Pancreas (tissue), 10 donors: Measurements from ENCODE around the gene CDH24. TPM values are rescaled to one million over a fixed set of nuclear protein-coding genes. Genes with fewer than 3 reads are reported as not detected.

Experiments
- ATAC-seq, 4 donors: fragments of 200-7000 bp; cut with Tn5 transposase; one replicate each; pipeline versions ENCODE4 v1.8.0 to v1.9.1; 2020; ENCODE audit warnings: mild to moderate bottlenecking in 4 of 4, moderate library complexity in 4 of 4
- DNase-seq, 6 donors: peaks; one replicate each; pipeline ENCODE4 v3.0.0-alpha.2; 2020
- FAIRE-seq: peaks from 2 replicates; lab custom pipeline; 2012; peaks lifted over from hg19 to GRCh38; lab: Jason Lieb, UNC
- H3K27ac ChIP-seq, 4 donors: fragments of 200-600 bp; sonication (generic); 1 replicate in 3 of 4; 2 replicates in 1 of 4; pipeline versions ENCODE4 v1.5.0 to v1.8.0; 2020
- H3K27me3 ChIP-seq, 4 donors: fragments of 200-600 bp; one replicate each; pipeline ENCODE4 v1.8.0; 2021
- H3K36me3 ChIP-seq, 3 donors: fragments of 200-600 bp; sonication (generic) in 1 of 3; one replicate each; pipeline versions ENCODE4 v1.5.0 to v1.8.0; 2020 to 2021
- H3K4me1 ChIP-seq, 3 donors: fragments of 200-600 bp; one replicate each; pipeline ENCODE4 v1.8.0; 2021
- H3K4me3 ChIP-seq, 4 donors: fragments of 200-600 bp; sonication (generic) in 2 of 4; one replicate each; pipeline versions ENCODE4 v1.5.0 to v1.8.0; 2020 to 2021
- H3K9me3 ChIP-seq, 4 donors: fragments of 200-600 bp; one replicate each; pipeline ENCODE4 v1.8.0; 2021
- CTCF ChIP-seq, 4 donors: fragments of 200-600 bp; sonication (generic) in 3 of 4; IDR thresholded peaks; one replicate each; pipeline versions ENCODE4 v1.5.0 to v1.8.0; 2021; ENCODE audit warnings: antibody characterized with exemption in 4 of 4
- WGBS, 2 donors: extraction: QIAGEN DNeasy Blood & Tissue Kit; methylation state at CpG; one replicate each; pipeline ENCODE4 v1.1.7; 2013; 5-methylcytosine and 5-hydroxymethylcytosine counted together
- intact Hi-C, 3 donors: fragments of 100-400 bp; cut with DNase I; formaldehyde crosslinking; loops; one replicate each; pipeline versions ENCODE4 v1.11.1 to v1.14.2; 2022
- polyA plus RNA-seq, 2 donors: library from polyadenylated mRNA; stranded (reverse); fragments of 200-250 nt; gene quantifications; one replicate each; pipeline ENCODE4 v1.2.3, GENCODE V29; 2013
- total RNA-seq, 6 donors: library from RNA; stranded (reverse); fragmentation: NEBNext Ultra II Directional in 4 of 6; extraction: Animal tissue kit (Norgen Biotek cat#: 25700) in 4 of 6; gene quantifications; one replicate each; pipeline versions ENCODE4 v1.2.1 to v1.2.4, GENCODE V29; 2021 to 2023
- donor health status: healthy with polysubstance abuse.
- donor health status: DM: no; HTN: no; CAD: no; lungs with moderate emphysema.
- donor health status: DM: no; HTN: no; CAD: no.
- donor health status: control.
- donor health status: control.
- donor health status: Bipolar disorder and iron deficiency.
- donor health status: DM: yes; HTN: yes; CAD: no.
- donor health status: DM: no; HTN: no; CAD: no.
- donor health status: DM: no; HTN: no; CAD: no.
- donor health status: DM: yes; HTN: yes; CAD: no.

CDH24 gene
- total and polyA plus RNA-seq, 8 donors, result 0.91 to 11.8 (median 1.6) TPM

- H3K9me3 ChIP-seq, result no peaks in the 10 kb centered on the region
- H3K36me3 ChIP-seq, result no peaks in the 10 kb centered on the region
- no peak for FAIRE-seq
- DNase-seq, result no peak
- no peak overlapping the region for H3K27ac ChIP-seq
- no peak overlapping the region for H3K4me3 ChIP-seq
- intact Hi-C loops, result no loop called here
- WGBS, 2 donors, result 83 to 94% methylated on average over 3 of the region's 3 CpGs
- no peak for ATAC-seq
- no peaks in the 10 kb centered on the region for H3K27me3 ChIP-seq
- no peaks in the 10 kb centered on the region for H3K4me1 ChIP-seq
- TF ChIP-seq CTCF (IDR thresholded peaks at IDR 0.05), result no peak
Observed at GRCh38 chr14:23043754-23044153, 13.6 kb downstream of the CDH24 start.

- Histone ChIP-seq H3K4me3 (no peak overlapping the region), H3K4me1 (no peaks in the 10 kb centered on the region), H3K27me3 (no peaks in the 10 kb centered on the region), H3K36me3 (no peaks in the 10 kb centered on the region), H3K9me3 (no peaks in the 10 kb centered on the region), H3K27ac (no peak overlapping the region)
- WGBS, 2 donors, result 66 to 80% methylated on average over 6 of the region's 6 CpGs
- FAIRE-seq (no peak), DNase-seq (no peak), ATAC-seq (no peak)
- intact Hi-C loops, result no loop called here
- no peak for TF ChIP-seq CTCF (IDR thresholded peaks at IDR 0.05)
Observed at GRCh38 chr14:23043145-23043544, 14.2 kb downstream of the CDH24 start.

GRCh38 chr14:23042162-23042965, 15.0 kb downstream of the CDH24 start, which contains the start of gene PSMB11:
Gene PSMB11 (plus strand): TSS chr14:23042212. CDS start chr14:23042226, 14 bp downstream.
- H3K27ac ChIP-seq, result no peak within 1 kb of the TSS
- no peak for DNase-seq
- 83 to 90% methylated on average over 36 of the region's 36 CpGs for WGBS, 2 donors
- intact Hi-C loops, result no loop called here
- ATAC-seq, result no peak
- no peaks in the 10 kb centered on the region for H3K4me1 ChIP-seq
- no peaks in the 10 kb centered on the region for H3K9me3 ChIP-seq
- H3K4me3 ChIP-seq, result no peak within 1 kb of the TSS
- no peaks in the 10 kb centered on the region for H3K27me3 ChIP-seq
- FAIRE-seq, result no peak
- TF ChIP-seq CTCF (IDR thresholded peaks at IDR 0.05), result no peak
- no peaks in the 10 kb centered on the region for H3K36me3 ChIP-seq

- H3K9me3 ChIP-seq, result no peaks in the 10 kb centered on the region
- H3K4me1 ChIP-seq, result no peaks in the 10 kb centered on the region
- 69 to 82% methylated on average over 8 of the region's 8 CpGs for WGBS, 2 donors
- H3K27me3 ChIP-seq, result no peaks in the 10 kb centered on the region
- intact Hi-C loops, result no loop called here
- TF ChIP-seq CTCF (IDR thresholded peaks at IDR 0.05), result no peak
- H3K36me3 ChIP-seq, result no peaks in the 10 kb centered on the region
- H3K4me3 ChIP-seq, result no peak overlapping the region
- FAIRE-seq (no peak), DNase-seq (no peak), ATAC-seq (no peak)
- no peak overlapping the region for H3K27ac ChIP-seq
Observed at GRCh38 chr14:23041729-23042128, 15.6 kb downstream of the CDH24 start.

- ATAC-seq (no peak), DNase-seq (no peak), FAIRE-seq (no peak)
- WGBS, 2 donors, result 62 to 66% methylated on average over 4 of the region's 4 CpGs
- H3K27me3 ChIP-seq, result no peaks in the 10 kb centered on the region
- intact Hi-C loops, result no loop called here
- no peaks in the 10 kb centered on the region for H3K4me1 ChIP-seq
- H3K9me3 ChIP-seq, result no peaks in the 10 kb centered on the region
- TF ChIP-seq CTCF (IDR thresholded peaks at IDR 0.05), result no peak
- no peak overlapping the region for H3K27ac ChIP-seq
- H3K4me3 ChIP-seq, result no peak overlapping the region
- no peaks in the 10 kb centered on the region for H3K36me3 ChIP-seq
Observed at GRCh38 chr14:23040100-23040499, 17.2 kb downstream of the CDH24 start.
